22Rv1 (cell line): ENCODE data around the gene RIOX2.

Experiments used
- CTCF ChIP-seq: fragments of 450-650 bp; IDR thresholded peaks from 2 replicates; pipeline ENCODE4 v1.5.1; 2017; ENCODE audit warnings: mild to moderate bottlenecking
- ZFX ChIP-seq: fragments of 450-650 bp; IDR thresholded peaks from 2 replicates; pipeline ENCODE4 v1.6.1; 2017; ENCODE audit warnings: antibody characterized with exemption, borderline replicate concordance

- TF ChIP-seq CTCF: no peak
- no peak for TF ChIP-seq ZFX
These were observed 15.1 kb upstream of the RIOX2 start for GRCh38 chr3:97987306-97987705.
